Measurements from ENCODE around the gene BEAN1.

GRCh38 chr16:66509576-66509975 lies 82.5 kb downstream of the BEAN1 start:
- TF ChIP-seq POLR2A (IDR thresholded peaks at IDR 0.05) = no peak
- TF ChIP-seq CTCF (IDR thresholded peaks at IDR 0.05) = no peak
- no peak for TF ChIP-seq EP300 (IDR thresholded peaks at IDR 0.05)
